ENCODE results near the gene HIVEP3.

HIVEP3 gene

GRCh38 chr1:41507110-41507720, 411.5 kb downstream of the HIVEP3 start:
- Histone ChIP-seq H3K4me1 (ENCODE audit: insufficient read depth, low read length) (peaks cover 11% of the 10 kb centered on the region), H3K27me3 (ENCODE audit: insufficient read depth, low read length) (no peaks in the 10 kb centered on the region), H3K4me3 (ENCODE audit: low read length) (no peak overlapping the region), H3K36me3 (ENCODE audit: insufficient read depth, low read length) (no peaks in the 10 kb centered on the region), H2AFZ (ENCODE audit: low read depth, low read length) (no peak overlapping the region), H3K9me3 (ENCODE audit: low read length) (no peaks in the 10 kb centered on the region)

GRCh38 chr1:41504114-41505035, 414.3 kb downstream of the HIVEP3 start:
- Histone ChIP-seq H3K4me1 (ENCODE audit: insufficient read depth, low read length) (peaks cover 11% of the 10 kb centered on the region), H3K27me3 (ENCODE audit: insufficient read depth, low read length) (no peaks in the 10 kb centered on the region), H3K9me3 (ENCODE audit: low read length) (no peaks in the 10 kb centered on the region), H3K36me3 (ENCODE audit: insufficient read depth, low read length) (no peaks in the 10 kb centered on the region), H3K4me3 (ENCODE audit: low read length) (no peak overlapping the region), H2AFZ (ENCODE audit: low read depth, low read length) (no peak overlapping the region)

GRCh38 chr1:41503538-41504113, 415.1 kb downstream of the HIVEP3 start:
- no peak overlapping the region for H3K4me3 ChIP-seq (ENCODE audit: low read length)

GRCh38 chr1:41502912-41503311, 415.8 kb downstream of the HIVEP3 start:
- H3K36me3 ChIP-seq (ENCODE audit: insufficient read depth, low read length), result no peaks in the 10 kb centered on the region
- H3K9me3 ChIP-seq (ENCODE audit: low read length), result no peaks in the 10 kb centered on the region
- H2AFZ ChIP-seq (ENCODE audit: low read depth, low read length), result no peak overlapping the region
- H3K4me3 ChIP-seq (ENCODE audit: low read length), result no peak overlapping the region
- no peaks in the 10 kb centered on the region for H3K27me3 ChIP-seq (ENCODE audit: insufficient read depth, low read length)
- H3K4me1 ChIP-seq (ENCODE audit: insufficient read depth, low read length), result peaks cover 17% of the 10 kb centered on the region

More at GRCh38 chr1:41503538-41504113, 415.1 kb downstream of the HIVEP3 start:
- H3K9me3 ChIP-seq (ENCODE audit: low read length), result no peaks in the 10 kb centered on the region
- H3K27me3 ChIP-seq (ENCODE audit: insufficient read depth, low read length), result no peaks in the 10 kb centered on the region
- H3K4me1 ChIP-seq (ENCODE audit: insufficient read depth, low read length), result peaks cover 11% of the 10 kb centered on the region
- H2AFZ ChIP-seq (ENCODE audit: low read depth, low read length), result no peak overlapping the region
- no peaks in the 10 kb centered on the region for H3K36me3 ChIP-seq (ENCODE audit: insufficient read depth, low read length)

- H3K27me3 ChIP-seq (ENCODE audit: insufficient read depth, low read length), result no peaks in the 10 kb centered on the region
- peaks cover 25% of the 10 kb centered on the region for H3K4me1 ChIP-seq (ENCODE audit: insufficient read depth, low read length)
- H3K9me3 ChIP-seq (ENCODE audit: low read length), result no peaks in the 10 kb centered on the region
- H3K4me3 ChIP-seq (ENCODE audit: low read length), result no peak overlapping the region
- H3K36me3 ChIP-seq (ENCODE audit: insufficient read depth, low read length), result no peaks in the 10 kb centered on the region
- H2AFZ ChIP-seq (ENCODE audit: low read depth, low read length), result no peak overlapping the region
Measured at GRCh38 chr1:41501581-41501980, 417.1 kb downstream of the HIVEP3 start.

- H2AFZ ChIP-seq (ENCODE audit: low read depth, low read length), result no peak overlapping the region
- H3K4me1 ChIP-seq (ENCODE audit: insufficient read depth, low read length), result peaks cover 30% of the 10 kb centered on the region
- no peaks in the 10 kb centered on the region for H3K9me3 ChIP-seq (ENCODE audit: low read length)
- H3K36me3 ChIP-seq (ENCODE audit: insufficient read depth, low read length), result no peaks in the 10 kb centered on the region
- no peak overlapping the region for H3K4me3 ChIP-seq (ENCODE audit: low read length)
- H3K27me3 ChIP-seq (ENCODE audit: insufficient read depth, low read length), result no peaks in the 10 kb centered on the region
Measured at GRCh38 chr1:41500781-41501518, 417.8 kb downstream of the HIVEP3 start.

GRCh38 chr1:41500378-41500777, 418.3 kb downstream of the HIVEP3 start:
- Histone ChIP-seq H3K4me3 (ENCODE audit: low read length) (no peak overlapping the region), H3K27me3 (ENCODE audit: insufficient read depth, low read length) (no peaks in the 10 kb centered on the region), H3K4me1 (ENCODE audit: insufficient read depth, low read length) (peaks cover 34% of the 10 kb centered on the region), H2AFZ (ENCODE audit: low read depth, low read length) (no peak overlapping the region), H3K9me3 (ENCODE audit: low read length) (no peaks in the 10 kb centered on the region), H3K36me3 (ENCODE audit: insufficient read depth, low read length) (no peaks in the 10 kb centered on the region)

- Histone ChIP-seq H2AFZ (ENCODE audit: low read depth, low read length) (no peak overlapping the region), H3K36me3 (ENCODE audit: insufficient read depth, low read length) (no peaks in the 10 kb centered on the region), H3K4me3 (ENCODE audit: low read length) (no peak overlapping the region), H3K27me3 (ENCODE audit: insufficient read depth, low read length) (no peaks in the 10 kb centered on the region), H3K4me1 (ENCODE audit: insufficient read depth, low read length) (peaks cover 34% of the 10 kb centered on the region), H3K9me3 (ENCODE audit: low read length) (no peaks in the 10 kb centered on the region)
Measured at GRCh38 chr1:41499591-41499990, 419.1 kb downstream of the HIVEP3 start.

GRCh38 chr1:41498804-41499203, 419.9 kb downstream of the HIVEP3 start:
- Histone ChIP-seq H3K9me3 (ENCODE audit: low read length) (no peaks in the 10 kb centered on the region), H3K36me3 (ENCODE audit: insufficient read depth, low read length) (no peaks in the 10 kb centered on the region), H3K4me1 (ENCODE audit: insufficient read depth, low read length) (peaks cover 33% of the 10 kb centered on the region), H3K27me3 (ENCODE audit: insufficient read depth, low read length) (no peaks in the 10 kb centered on the region), H2AFZ (ENCODE audit: low read depth, low read length) (no peak overlapping the region), H3K4me3 (ENCODE audit: low read length) (no peak overlapping the region)

GRCh38 chr1:41498391-41498790, 420.3 kb downstream of the HIVEP3 start:
- H2AFZ ChIP-seq (ENCODE audit: low read depth, low read length), result no peak overlapping the region
- H3K9me3 ChIP-seq (ENCODE audit: low read length), result no peaks in the 10 kb centered on the region
- no peaks in the 10 kb centered on the region for H3K27me3 ChIP-seq (ENCODE audit: insufficient read depth, low read length)
- no peak overlapping the region for H3K4me3 ChIP-seq (ENCODE audit: low read length)
- no peaks in the 10 kb centered on the region for H3K36me3 ChIP-seq (ENCODE audit: insufficient read depth, low read length)
- peaks cover 30% of the 10 kb centered on the region for H3K4me1 ChIP-seq (ENCODE audit: insufficient read depth, low read length)

GRCh38 chr1:41497461-41498030, 421.2 kb downstream of the HIVEP3 start:
- no peaks in the 10 kb centered on the region for H3K36me3 ChIP-seq (ENCODE audit: insufficient read depth, low read length)
- peaks cover 24% of the 10 kb centered on the region for H3K4me1 ChIP-seq (ENCODE audit: insufficient read depth, low read length)
- no peak overlapping the region for H3K4me3 ChIP-seq (ENCODE audit: low read length)
- H3K9me3 ChIP-seq (ENCODE audit: low read length), result no peaks in the 10 kb centered on the region
- no peak overlapping the region for H2AFZ ChIP-seq (ENCODE audit: low read depth, low read length)
- no peaks in the 10 kb centered on the region for H3K27me3 ChIP-seq (ENCODE audit: insufficient read depth, low read length)

GRCh38 chr1:41497056-41497440, 421.7 kb downstream of the HIVEP3 start:
- Histone ChIP-seq H3K36me3 (ENCODE audit: insufficient read depth, low read length) (no peaks in the 10 kb centered on the region), H3K9me3 (ENCODE audit: low read length) (no peaks in the 10 kb centered on the region), H3K4me3 (ENCODE audit: low read length) (no peak overlapping the region), H3K4me1 (ENCODE audit: insufficient read depth, low read length) (peaks cover 23% of the 10 kb centered on the region), H3K27me3 (ENCODE audit: insufficient read depth, low read length) (no peaks in the 10 kb centered on the region), H2AFZ (ENCODE audit: low read depth, low read length) (no peak overlapping the region)
